NT2/D1 (cell line): ENCODE data around the gene UMPS.

Source experiments
- DNase-seq: peaks from one replicate; pipeline ENCODE4 v3.0.0-alpha.2; 2011; ENCODE audit warnings: low read depth, low spot score
- H3K27me3 ChIP-seq: 2 replicates; pipeline ENCODE4 v1.6.0; 2011; ENCODE audit warnings: mild to moderate bottlenecking; ENCODE audit not compliant: insufficient read length, insufficient read depth
- H3K36me3 ChIP-seq: 2 replicates; pipeline ENCODE4 v1.6.1; 2011; ENCODE audit warnings: mild to moderate bottlenecking, low read length, mixed read lengths; ENCODE audit not compliant: insufficient read depth, insufficient read length
- H3K4me1 ChIP-seq: 2 replicates; pipeline ENCODE4 v1.5.1; 2011; ENCODE audit not compliant: insufficient read depth, insufficient read length
- H3K4me3 ChIP-seq: 2 replicates; pipeline ENCODE4 v1.5.1; 2011; ENCODE audit warnings: low read depth; ENCODE audit not compliant: insufficient read length
- H3K9ac ChIP-seq: 2 replicates; pipeline ENCODE4 v1.6.0; 2011; ENCODE audit warnings: low read depth; ENCODE audit not compliant: insufficient read length
- H3K9me3 ChIP-seq: 2 replicates; pipeline ENCODE4 v1.5.1; 2011; ENCODE audit warnings: mild to moderate bottlenecking, low read length; ENCODE audit not compliant: insufficient read depth
- SUZ12 ChIP-seq: IDR thresholded peaks from 2 replicates; pipeline ENCODE4 v1.6.1; 2011; ENCODE audit not compliant: insufficient read length, insufficient read depth; ENCODE audit errors: extremely low read depth
- YY1 ChIP-seq: IDR thresholded peaks from 2 replicates; pipeline ENCODE4 v1.6.1; 2011; ENCODE audit not compliant: insufficient read length, insufficient read depth
- ZNF274 ChIP-seq: IDR thresholded peaks from 2 replicates; pipeline ENCODE4 v1.6.1; 2011; ENCODE audit warnings: mild to moderate bottlenecking, low read depth, low read length

Gene UMPS

GRCh38 chr3:124707656-124708062 is 22.6 kb upstream of the UMPS start:
- no peaks in the 10 kb centered on the region for H3K27me3 ChIP-seq
- no peaks in the 10 kb centered on the region for H3K36me3 ChIP-seq
- no peak overlapping the region for H3K9ac ChIP-seq
- H3K9me3 ChIP-seq = 0 out of 2 replicates have a peak, but pooled peaks cover 4% of the 10 kb centered on the region
- peak; percentile 76 for DNase-seq
- TF ChIP-seq SUZ12 = no peak
- TF ChIP-seq ZNF274 = no peak
- TF ChIP-seq YY1 = no peak
- H3K4me3 ChIP-seq = no peak overlapping the region
- H3K4me1 ChIP-seq = no peaks in the 10 kb centered on the region

- H3K4me1 ChIP-seq = no peaks in the 10 kb centered on the region
- DNase-seq = no peak
- H3K9ac ChIP-seq = no peak overlapping the region
- TF ChIP-seq SUZ12 = no peak
- no peak for TF ChIP-seq YY1
- TF ChIP-seq ZNF274 = no peak
- H3K36me3 ChIP-seq = no peaks in the 10 kb centered on the region
- H3K4me3 ChIP-seq = no peak overlapping the region
- H3K9me3 ChIP-seq = no peaks in the 10 kb centered on the region
- no peaks in the 10 kb centered on the region for H3K27me3 ChIP-seq
These were observed 15.9 kb upstream of the UMPS start for GRCh38 chr3:124714223-124714853.

- Histone ChIP-seq H3K9ac (no peak overlapping the region), H3K27me3 (no peaks in the 10 kb centered on the region), H3K9me3 (no peaks in the 10 kb centered on the region), H3K4me1 (no peaks in the 10 kb centered on the region), H3K4me3 (no peak overlapping the region), H3K36me3 (no peaks in the 10 kb centered on the region)
- TF ChIP-seq SUZ12 = no peak
- no peak for TF ChIP-seq YY1
- TF ChIP-seq ZNF274 = no peak
- no peak for DNase-seq
These were observed 7.7 kb upstream of the UMPS start for GRCh38 chr3:124722589-124722988.

- Histone ChIP-seq H3K9me3 (no peaks in the 10 kb centered on the region), H3K4me3 (peak overlapping the region; percentile 100), H3K4me1 (no peaks in the 10 kb centered on the region), H3K27me3 (no peaks in the 10 kb centered on the region), H3K9ac (peak overlapping the region; percentile 100), H3K36me3 (peaks cover 43% of the 10 kb centered on the region)
- no peak for DNase-seq
- TF ChIP-seq SUZ12 = no peak
These were observed 667 bp downstream of the UMPS start for GRCh38 chr3:124730941-124731297.

- DNase-seq = no peak
- no peaks in the 10 kb centered on the region for H3K27me3 ChIP-seq
- H3K4me1 ChIP-seq = no peaks in the 10 kb centered on the region
- TF ChIP-seq ZNF274 = no peak
- TF ChIP-seq SUZ12 = no peak
- no peak for TF ChIP-seq YY1
- H3K4me3 ChIP-seq = no peak overlapping the region
- no peaks in the 10 kb centered on the region for H3K9me3 ChIP-seq
- H3K36me3 ChIP-seq = peaks cover 51% of the 10 kb centered on the region
- no peak overlapping the region for H3K9ac ChIP-seq
These were observed 1.5 kb downstream of the UMPS start for GRCh38 chr3:124731760-124732159.

GRCh38 chr3:124741027-124741426 is 10.8 kb downstream of the UMPS start:
- Histone ChIP-seq H3K9ac (no peak overlapping the region), H3K4me3 (no peak overlapping the region), H3K27me3 (no peaks in the 10 kb centered on the region), H3K9me3 (no peaks in the 10 kb centered on the region), H3K36me3 (peaks cover 91% of the 10 kb centered on the region), H3K4me1 (no peaks in the 10 kb centered on the region)
- no peak for DNase-seq
- TF ChIP-seq SUZ12 (no peak), ZNF274 (no peak), YY1 (no peak)

GRCh38 chr3:124745756-124746155 is 15.5 kb downstream of the UMPS start:
- peaks cover 10% of the 10 kb centered on the region; the same call in 1 of the 2 replicates for H3K9me3 ChIP-seq
- no peaks in the 10 kb centered on the region for H3K4me1 ChIP-seq
- no peak overlapping the region for H3K9ac ChIP-seq
- no peak for TF ChIP-seq YY1
- TF ChIP-seq ZNF274 = no peak
- TF ChIP-seq SUZ12 = no peak
- H3K27me3 ChIP-seq = no peaks in the 10 kb centered on the region
- H3K4me3 ChIP-seq = no peak overlapping the region
- H3K36me3 ChIP-seq = peaks cover 76% of the 10 kb centered on the region
- no peak for DNase-seq
